ENCODE measurements around the gene TEX13D. TPM values are rescaled to one million over a fixed set of nuclear protein-coding genes. Genes with fewer than 3 reads are reported as not detected.

Gene TEX13D
- total RNA-seq, 1 donor from 2014 or later: not detected

DNA sequence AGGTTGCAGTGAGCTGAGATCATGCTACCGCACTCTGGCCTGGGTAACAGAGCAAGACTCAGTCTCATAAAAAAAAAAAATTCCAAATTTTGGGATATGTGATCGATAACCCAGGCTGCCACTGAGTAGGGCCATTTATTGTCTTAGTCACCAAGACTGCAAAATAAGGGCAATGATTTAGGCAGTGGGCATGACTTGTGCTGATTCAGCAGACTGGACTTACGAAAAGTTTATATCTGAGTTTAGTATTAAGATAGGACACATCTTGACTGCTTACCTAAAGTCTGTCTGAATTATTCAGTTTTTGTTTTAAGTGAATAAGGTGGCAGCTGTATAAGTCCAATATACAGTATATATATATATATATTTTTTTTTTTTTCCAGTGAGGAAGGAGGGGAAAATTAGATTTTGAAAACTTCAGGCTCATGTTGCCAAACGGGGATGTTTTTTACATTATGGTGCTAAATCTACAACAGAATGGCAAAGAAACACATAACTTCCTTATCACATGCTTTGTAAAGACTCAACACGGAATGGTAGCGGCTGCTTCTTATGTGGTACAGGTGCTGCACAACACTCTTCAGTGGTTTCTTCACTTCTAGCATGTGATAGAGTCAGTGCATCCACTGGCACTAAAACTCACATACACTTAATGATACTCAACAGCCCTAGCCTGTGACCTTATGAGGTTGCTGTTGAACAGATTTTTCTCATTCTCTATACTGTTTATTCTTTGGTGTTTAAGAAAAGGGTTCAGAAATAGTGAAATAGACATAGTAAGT lies 6.5 kb downstream of the TEX13D start:
- H3K4me1 ChIP-seq: no peaks in the 10 kb centered on the region
- TF ChIP-seq, protein P1, sequence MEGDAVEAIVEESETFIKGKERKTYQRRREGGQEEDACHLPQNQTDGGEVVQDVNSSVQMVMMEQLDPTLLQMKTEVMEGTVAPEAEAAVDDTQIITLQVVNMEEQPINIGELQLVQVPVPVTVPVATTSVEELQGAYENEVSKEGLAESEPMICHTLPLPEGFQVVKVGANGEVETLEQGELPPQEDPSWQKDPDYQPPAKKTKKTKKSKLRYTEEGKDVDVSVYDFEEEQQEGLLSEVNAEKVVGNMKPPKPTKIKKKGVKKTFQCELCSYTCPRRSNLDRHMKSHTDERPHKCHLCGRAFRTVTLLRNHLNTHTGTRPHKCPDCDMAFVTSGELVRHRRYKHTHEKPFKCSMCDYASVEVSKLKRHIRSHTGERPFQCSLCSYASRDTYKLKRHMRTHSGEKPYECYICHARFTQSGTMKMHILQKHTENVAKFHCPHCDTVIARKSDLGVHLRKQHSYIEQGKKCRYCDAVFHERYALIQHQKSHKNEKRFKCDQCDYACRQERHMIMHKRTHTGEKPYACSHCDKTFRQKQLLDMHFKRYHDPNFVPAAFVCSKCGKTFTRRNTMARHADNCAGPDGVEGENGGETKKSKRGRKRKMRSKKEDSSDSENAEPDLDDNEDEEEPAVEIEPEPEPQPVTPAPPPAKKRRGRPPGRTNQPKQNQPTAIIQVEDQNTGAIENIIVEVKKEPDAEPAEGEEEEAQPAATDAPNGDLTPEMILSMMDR (IDR thresholded peaks at IDR 0.05): no peak
- no peaks in the 10 kb centered on the region for H3K27me3 ChIP-seq
- ATAC-seq: no peak
- DNase-seq: no peak
- no peak overlapping the region for H3K4me3 ChIP-seq
- H3K9me3 ChIP-seq: no peaks in the 10 kb centered on the region
- H3K36me3 ChIP-seq: no peaks in the 10 kb centered on the region
- H3K27ac ChIP-seq: no peak overlapping the region
- intact Hi-C loops (cut with DNase I): no loop called here

GRCh38 chrX:124341396-124342132 lies 9.1 kb downstream of the TEX13D start:
- no peaks in the 10 kb centered on the region for H3K36me3 ChIP-seq
- intact Hi-C loops (cut with DNase I): no loop called here
- ATAC-seq (no peak), DNase-seq (no peak)
- H3K4me3 ChIP-seq: no peak overlapping the region
- no peaks in the 10 kb centered on the region for H3K4me1 ChIP-seq
- no peaks in the 10 kb centered on the region for H3K27me3 ChIP-seq
- TF ChIP-seq, protein P1 (IDR thresholded peaks at IDR 0.05): no peak
- no peak overlapping the region for H3K27ac ChIP-seq
- H3K9me3 ChIP-seq: no peaks in the 10 kb centered on the region

- TF ChIP-seq, protein P1 (IDR thresholded peaks at IDR 0.05): no peak
- Histone ChIP-seq H3K9me3 (no peaks in the 10 kb centered on the region), H3K27ac (no peak overlapping the region), H3K36me3 (no peaks in the 10 kb centered on the region), H3K4me1 (no peaks in the 10 kb centered on the region), H3K27me3 (no peaks in the 10 kb centered on the region), H3K4me3 (no peak overlapping the region)
- intact Hi-C loops (cut with DNase I): no loop called here
- DNase-seq: no peak
- ATAC-seq: no peak
Measured at GRCh38 chrX:124342174-124342867, 9.9 kb downstream of the TEX13D start.

GRCh38 chrX:124343016-124343415 lies 10.6 kb downstream of the TEX13D start:
- no peak for DNase-seq
- Histone ChIP-seq H3K36me3 (no peaks in the 10 kb centered on the region), H3K27ac (no peak overlapping the region), H3K27me3 (no peaks in the 10 kb centered on the region), H3K4me1 (no peaks in the 10 kb centered on the region), H3K9me3 (no peaks in the 10 kb centered on the region), H3K4me3 (no peak overlapping the region)
- TF ChIP-seq, protein P1 (IDR thresholded peaks at IDR 0.05): no peak
- no peak for ATAC-seq
- intact Hi-C loops (cut with DNase I): no loop called here

- Histone ChIP-seq H3K36me3 (no peaks in the 10 kb centered on the region), H3K27ac (no peak overlapping the region), H3K9me3 (no peaks in the 10 kb centered on the region), H3K4me3 (no peak overlapping the region), H3K4me1 (no peaks in the 10 kb centered on the region), H3K27me3 (no peaks in the 10 kb centered on the region)
- intact Hi-C loops (cut with DNase I): no loop called here
- no peak for DNase-seq
- TF ChIP-seq, protein P1 (IDR thresholded peaks at IDR 0.05): no peak
- no peak for ATAC-seq
Measured at GRCh38 chrX:124344246-124344645, 11.8 kb downstream of the TEX13D start.

Data from upper lobe of right lung (tissue), 1 donor.